H54 (cell line): ENCODE data around the gene MAPK8IP1.

Source experiments
- DNase-seq: peaks from one replicate; pipeline ENCODE4 v3.0.0; 2011; ENCODE audit warnings: low spot score, mixed read lengths; ENCODE audit not compliant: insufficient read length
- FAIRE-seq: peaks from 3 replicates; lab custom pipeline; 2011; peaks lifted over from hg19 to GRCh38; lab: Jason Lieb, UNC
- POLR2A ChIP-seq: IDR thresholded peaks from 2 replicates; pipeline ENCODE4 v1.6.1; 2011; ENCODE audit warnings: low read depth, mild to moderate bottlenecking, low read length

The MAPK8IP1 gene

GRCh38 chr11:45935349-45936064 lies 50.1 kb downstream of the MAPK8IP1 start:
- TF ChIP-seq POLR2A, result no peak
- DNase-seq, result no peak
- FAIRE-seq, result no peak

- FAIRE-seq, result no peak
- no peak for TF ChIP-seq POLR2A
- DNase-seq, result no peak
Measured at GRCh38 chr11:45936511-45937054, 51.1 kb downstream of the MAPK8IP1 start.

- no peak for DNase-seq
- TF ChIP-seq POLR2A, result no peak
- FAIRE-seq, result no peak
Measured at GRCh38 chr11:45937916-45938315, 52.5 kb downstream of the MAPK8IP1 start.

- DNase-seq (no peak), FAIRE-seq (no peak)
- no peak for TF ChIP-seq POLR2A
Measured at GRCh38 chr11:45939836-45940235, 54.4 kb downstream of the MAPK8IP1 start.

- FAIRE-seq, result no peak
- DNase-seq, result no peak
- no peak for TF ChIP-seq POLR2A
Measured at GRCh38 chr11:45941285-45941684, 55.8 kb downstream of the MAPK8IP1 start.

- TF ChIP-seq POLR2A, result no peak
- FAIRE-seq (no peak), DNase-seq (no peak)
Measured at GRCh38 chr11:45942381-45942780, 56.9 kb downstream of the MAPK8IP1 start.

- no peak for TF ChIP-seq POLR2A
- FAIRE-seq (no peak), DNase-seq (no peak)
Measured at GRCh38 chr11:45945397-45945999, 60.0 kb downstream of the MAPK8IP1 start.

GRCh38 chr11:45947885-45948284 lies 62.4 kb downstream of the MAPK8IP1 start:
- DNase-seq (no peak), FAIRE-seq (no peak)
- no peak for TF ChIP-seq POLR2A

GRCh38 chr11:45948356-45948755 lies 62.9 kb downstream of the MAPK8IP1 start:
- no peak for TF ChIP-seq POLR2A
- no peak for FAIRE-seq
- no peak for DNase-seq

- no peak for TF ChIP-seq POLR2A
- no peak for DNase-seq
- no peak for FAIRE-seq
Measured at GRCh38 chr11:45949992-45950407, 64.5 kb downstream of the MAPK8IP1 start.
